A549 (cell line): ENCODE measurements around the gene NME7. TPM values are rescaled to one million over a fixed set of nuclear protein-coding genes. Genes with fewer than 3 reads are reported as not detected.

ENCODE experiments used
- ATAC-seq, 2 experiments: fragments of 200-7000 bp in 1 of 2; fragments of >200 bp in 1 of 2; cut with Nextera tagmentation in 1 of 2; cut with Tn5 transposase in 1 of 2; 3 replicates each; pipeline versions ENCODE4 v1.8.0 to v1.9.1; 2018 to 2020; ENCODE audit warnings: mild to moderate bottlenecking in 1 of 2, moderate library complexity in 1 of 2
- CTCF ChIA-PET: fragments of 300-600 bp; sonication (Branson Sonifier 250); formaldehyde crosslinking; extraction: SDS; loops from one replicate; lab custom pipeline; 2021; ENCODE audit warnings: antibody characterized with exemption, inconsistent platforms; lab: Yijun Ruan, JAX
- POLR2A ChIA-PET: fragments of 350-600 bp; formaldehyde crosslinking; extraction: SDS; loops from one replicate; lab custom pipeline; 2021; ENCODE audit warnings: antibody characterized with exemption, inconsistent platforms; lab: Yijun Ruan, JAX
- DNase-seq, 2 experiments: peaks; one replicate each; pipeline versions ENCODE4 v3.0.0 to v3.0.0-alpha.2; 2011 to 2016; ENCODE audit warnings: low read depth in 1 of 2, low spot score in 1 of 2
- FAIRE-seq: peaks from 2 replicates; lab custom pipeline; 2011; peaks lifted over from hg19 to GRCh38; lab: Jason Lieb, UNC
- H3K27ac ChIP-seq, 2 experiments: fragments of >200 bp; sonication (Bioruptor Twin); formaldehyde crosslinking; 3 replicates each; pipeline ENCODE4 v1.5.1; 2016 to 2017
- H3K4me1 ChIP-seq: fragments of >200 bp; sonication (Bioruptor Twin); formaldehyde crosslinking; 3 replicates; pipeline ENCODE4 v1.6.1; 2016
- H3K4me2 ChIP-seq: fragments of >200 bp; sonication (Bioruptor Twin); formaldehyde crosslinking; 3 replicates; pipeline ENCODE4 v1.6.1; 2016
- H3K4me3 ChIP-seq: fragments of >200 bp; sonication (Bioruptor Twin); formaldehyde crosslinking; 3 replicates; pipeline ENCODE4 v1.5.1; 2016
- H3K9me3 ChIP-seq: fragments of >200 bp; sonication (Bioruptor Twin); formaldehyde crosslinking; 3 replicates; pipeline ENCODE4 v1.6.1; 2016
- BHLHE40 ChIP-seq: IDR thresholded peaks from 2 replicates; pipeline ENCODE4 v1.6.1; 2012; ENCODE audit warnings: low read depth, low read length, inconsistent platforms
- CBX8 ChIP-seq: fragments of 200-600 bp; sonication (generic); IDR thresholded peaks from 2 replicates; pipeline ENCODE4 v1.6.1; 2016
- CEBPB ChIP-seq, 2 experiments: fragments of >200 bp in 1 of 2; sonication (Bioruptor Twin) in 1 of 2; formaldehyde crosslinking in 1 of 2; IDR thresholded peaks; 2 replicates each; pipeline ENCODE4 v1.6.1; 2012 to 2016
- CHD2 ChIP-seq: fragments of 150-350 bp; IDR thresholded peaks from 2 replicates; pipeline ENCODE4 v1.6.1; 2014; ENCODE audit warnings: low read length; ENCODE audit not compliant: partially characterized antibody
- CTCF ChIP-seq: fragments of >200 bp; sonication (Bioruptor Twin); formaldehyde crosslinking; IDR thresholded peaks from 3 replicates; pipeline ENCODE4 v1.5.1; 2016
- FOSL2 ChIP-seq, 2 experiments: fragments of 450-650 bp in 1 of 2; fragments of >200 bp in 1 of 2; sonication (Bioruptor Twin) in 1 of 2; formaldehyde crosslinking; IDR thresholded peaks; 2 replicates each; pipeline versions ENCODE4 v1.5.0 to v1.6.1; 2016 to 2020; ENCODE audit warnings: mild to moderate bottlenecking in 1 of 2, moderate library complexity in 1 of 2
- FOXS1 ChIP-seq: fragments of 250-450 bp; sonication (Bioruptor Pico); IDR thresholded peaks from 2 replicates; pipeline ENCODE4 v1.5.0; 2020; ENCODE audit warnings: mild to moderate bottlenecking, moderate library complexity
- HMGXB4 ChIP-seq: fragments of 250-450 bp; sonication (Bioruptor Pico); IDR thresholded peaks from 2 replicates; pipeline ENCODE4 v1.5.0; 2021; ENCODE audit warnings: mild to moderate bottlenecking, moderate library complexity, borderline replicate concordance
- HOXA7 ChIP-seq: fragments of 250-450 bp; sonication (Bioruptor Pico); IDR thresholded peaks from 2 replicates; pipeline ENCODE4 v1.5.0; 2020; ENCODE audit warnings: mild to moderate bottlenecking, moderate library complexity
- HOXB5 ChIP-seq: fragments of 250-450 bp; sonication (Bioruptor Pico); IDR thresholded peaks from 2 replicates; pipeline ENCODE4 v1.5.0; 2020; ENCODE audit warnings: mild to moderate bottlenecking, moderate library complexity
- JUN ChIP-seq, 2 experiments: fragments of >200 bp; sonication (Bioruptor Twin); formaldehyde crosslinking; IDR thresholded peaks; 2 replicates in 1 of 2; 3 replicates in 1 of 2; pipeline ENCODE4 v1.6.1; 2016 to 2017
- JUNB ChIP-seq: fragments of >200 bp; sonication (Bioruptor Twin); formaldehyde crosslinking; IDR thresholded peaks from 2 replicates; pipeline ENCODE4 v1.6.1; 2016
- KDM1A ChIP-seq: fragments of 200-600 bp; sonication (generic); IDR thresholded peaks from 2 replicates; pipeline ENCODE4 v1.6.1; 2016; ENCODE audit warnings: low read depth, mild to moderate bottlenecking
- MAFK ChIP-seq: fragments of 450-650 bp; IDR thresholded peaks from 2 replicates; pipeline ENCODE4 v1.6.1; 2014; ENCODE audit not compliant: partially characterized antibody
- MAZ ChIP-seq: fragments of 150-350 bp; IDR thresholded peaks from 2 replicates; pipeline ENCODE4 v1.6.1; 2014; ENCODE audit warnings: antibody characterized with exemption, low read depth, low read length, borderline replicate concordance
- NFE2L2 ChIP-seq: fragments of 150-350 bp; conservative IDR thresholded peaks from 2 replicates; pipeline ENCODE4 v1.6.1; 2014; ENCODE audit warnings: low read length
- PBX3 ChIP-seq: IDR thresholded peaks from 2 replicates; pipeline ENCODE4 v1.6.1; 2012
- RAD21 ChIP-seq, 2 experiments: fragments of >200 bp in 1 of 2; sonication (Bioruptor Twin) in 1 of 2; formaldehyde crosslinking in 1 of 2; IDR thresholded peaks in 1 of 2; conservative IDR thresholded peaks in 1 of 2; 2 replicates in 1 of 2; 3 replicates in 1 of 2; pipeline ENCODE4 v1.6.1; 2012 to 2018; ENCODE audit warnings: inconsistent platforms in 1 of 2
- REST ChIP-seq: fragments of 200-600 bp; sonication (generic); IDR thresholded peaks from 2 replicates; pipeline ENCODE4 v1.6.1; 2016; ENCODE audit warnings: antibody characterized with exemption, mild to moderate bottlenecking, moderate library complexity
- TFCP2L1 ChIP-seq: fragments of 250-450 bp; sonication (Bioruptor Pico); IDR thresholded peaks from 2 replicates; pipeline ENCODE4 v1.5.0; 2021; ENCODE audit warnings: mild to moderate bottlenecking
- ZC3H11A ChIP-seq: fragments of 450-650 bp; IDR thresholded peaks from 2 replicates; pipeline ENCODE4 v1.6.1; 2014; ENCODE audit warnings: antibody characterized with exemption, mild to moderate bottlenecking
- ZFP36 ChIP-seq: fragments of 450-650 bp; IDR thresholded peaks from 2 replicates; pipeline ENCODE4 v1.6.1; 2014; ENCODE audit warnings: borderline replicate concordance; ENCODE audit not compliant: partially characterized antibody
- ZNF302 ChIP-seq: fragments of 250-450 bp; sonication (Bioruptor Pico); IDR thresholded peaks from 2 replicates; pipeline ENCODE4 v1.9.0; 2021; ENCODE audit warnings: inconsistent platforms, mild to moderate bottlenecking, moderate library complexity
- ZSCAN20 ChIP-seq: fragments of 250-450 bp; sonication (Bioruptor Pico); IDR thresholded peaks from 2 replicates; pipeline ENCODE4 v1.8.0; 2022; ENCODE audit warnings: mild to moderate bottlenecking, moderate library complexity
- WGBS: methylation state at CpG from one replicate; pipeline ENCODE4 v1.1.6; 2017; ENCODE audit errors: missing lambda C conversion rate; 5-methylcytosine and 5-hydroxymethylcytosine counted together
- polyA plus RNA-seq, 4 experiments: library from polyadenylated mRNA; depleted of rRNA in 3 of 4; stranded (reverse); fragments of >200 nt; fragmentation: RNase III in 1 of 4; extraction: RNeasy Plus Mini Kit Qiagen cat#74134 plus additional on column Dnase treatment in 1 of 4; gene quantifications; 2 replicates in 3 of 4; 3 replicates in 1 of 4; pipeline ENCODE4 v1.2.3, GENCODE V29; 2011 to 2017

The NME7 gene
- polyA plus RNA-seq, 2 of the 4 experiments (the other 2 are of a cell fraction): 39.5 to 62.3 TPM

DNA sequence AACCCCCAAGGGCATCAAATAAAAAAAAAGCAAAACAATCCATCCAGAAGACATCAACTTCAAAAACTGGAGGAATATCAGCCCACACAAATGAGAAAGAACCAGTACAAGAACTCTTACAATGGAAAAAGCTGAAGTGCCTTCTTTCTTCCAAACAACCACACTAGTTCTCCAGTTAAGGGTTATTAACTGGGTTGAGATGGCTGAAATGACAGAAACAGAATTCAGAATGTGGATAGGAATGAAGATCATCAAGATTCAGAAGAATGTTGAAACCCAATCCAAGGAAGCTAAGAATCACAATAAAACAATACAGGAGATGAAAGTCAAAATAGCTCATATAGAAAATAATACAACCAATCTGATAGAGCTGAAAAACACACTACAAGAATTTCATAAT, 104.5 kb downstream of the NME7 start (continued):
- TF ChIP-seq ZFP36 (no peak), TFCP2L1 (CRISPR knock-in tag) (no peak), FOXS1 (CRISPR knock-in tag) (no peak), ZSCAN20 (no peak), MAZ (no peak)

GRCh38 chr1:169261884-169262283, 105.7 kb downstream of the NME7 start:
- Histone ChIP-seq H3K4me1 (no peaks in the 10 kb centered on the region), H3K9me3 (no peaks in the 10 kb centered on the region), H3K4me2 (no peak overlapping the region), H3K4me3 (no peak overlapping the region), H3K27ac (no peak overlapping the region)
- no peak for TF ChIP-seq JUNB
- no peak for ATAC-seq
- CTCF ChIA-PET: no interaction called here
- 100% methylated on average over 2 of the region's 2 CpGs for WGBS
- POLR2A ChIA-PET: no interaction called here
- DNase-seq: no peak
- FAIRE-seq: no peak

DNA sequence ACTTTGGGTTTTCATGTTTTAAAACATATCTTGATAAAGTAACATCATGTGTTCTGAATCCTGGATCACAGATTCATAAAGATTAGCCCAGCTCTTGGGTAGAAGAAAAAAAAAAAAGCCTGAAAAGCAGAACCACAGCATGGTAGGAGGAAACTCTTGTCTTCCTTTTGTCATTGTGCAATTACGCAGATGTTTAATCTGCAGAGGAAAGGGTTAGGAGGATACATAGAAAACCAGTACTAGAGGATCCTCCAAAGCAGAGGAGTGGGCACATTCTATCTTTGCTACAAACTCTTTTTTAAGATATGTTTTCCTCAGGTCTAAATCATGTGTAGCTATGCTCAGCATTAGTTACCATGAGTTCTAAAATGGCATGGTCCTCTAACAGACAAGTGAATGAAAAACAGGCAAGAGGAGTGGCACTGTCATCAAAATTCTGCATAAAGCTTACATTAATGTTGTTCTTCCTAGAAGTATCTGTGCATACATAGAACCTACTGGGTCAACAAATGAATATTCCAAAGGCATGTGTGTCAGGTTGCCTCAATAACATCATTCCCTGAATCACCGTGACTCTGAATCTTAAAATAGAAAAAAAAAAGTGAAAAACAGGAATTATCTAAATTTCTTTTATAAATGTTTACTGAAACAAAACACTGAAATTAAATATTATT, 107.0 kb downstream of the NME7 start:
- WGBS: 87% methylated on average over 2 of the region's 2 CpGs
- CTCF ChIA-PET: no interaction called here
- TF ChIP-seq ZNF302 (CRISPR knock-in tag): no peak
- no peak for TF ChIP-seq CBX8
- TF ChIP-seq ZC3H11A: no peak
- no peak for TF ChIP-seq FOSL2 (IDR thresholded peaks at IDR 0.05)
- no peak for TF ChIP-seq FOSL2 (CRISPR knock-in tag; IDR thresholded peaks at IDR 0.05)
- no peak for TF ChIP-seq MAFK
- TF ChIP-seq HOXA7: no peak
- TF ChIP-seq RAD21 (conservative IDR thresholded peaks at IDR 0.05 in 1 of 2, IDR thresholded peaks at IDR 0.05 in 1 of 2): no peak
- TF ChIP-seq REST: no peak
- no peak for TF ChIP-seq CTCF
- no peak for TF ChIP-seq CHD2
- no peak for TF ChIP-seq KDM1A
- TF ChIP-seq JUN (IDR thresholded peaks at IDR 0.05): no peak
- no peak for TF ChIP-seq HOXB5 (CRISPR knock-in tag)
- TF ChIP-seq MAZ: no peak
- no peak for TF ChIP-seq BHLHE40
- no peak for TF ChIP-seq HMGXB4
- TF ChIP-seq PBX3: no peak
- TF ChIP-seq NFE2L2: no peak
- TF ChIP-seq CEBPB (IDR thresholded peaks at IDR 0.05): no peak
- DNase-seq (no peak), FAIRE-seq (no peak), ATAC-seq (no peak)
- H3K4me2 ChIP-seq: no peak overlapping the region
- no peaks in the 10 kb centered on the region for H3K4me1 ChIP-seq
- H3K9me3 ChIP-seq: no peaks in the 10 kb centered on the region
- H3K4me3 ChIP-seq: no peak overlapping the region
- POLR2A ChIA-PET: no interaction called here
- no peak overlapping the region for H3K27ac ChIP-seq
